KG1 (cell line): ENCODE data around the gene GH1.
"Not testable (repeated sequence)": the region's sequence is repeated elsewhere in the genome, so short reads cannot be mapped to it uniquely, and the experiment has no call there.

Experiments
- DNase-seq: peaks from one replicate; lab custom pipeline; 2025; lab: John Stamatoyannopoulos, UW

The GH1 gene

GRCh38 chr17:63926164-63926563, 7.5 kb upstream of the GH1 start:
- no peak for DNase-seq

- no peak for DNase-seq
These were observed 7.0 kb upstream of the GH1 start for GRCh38 chr17:63925615-63926014.

DNA sequence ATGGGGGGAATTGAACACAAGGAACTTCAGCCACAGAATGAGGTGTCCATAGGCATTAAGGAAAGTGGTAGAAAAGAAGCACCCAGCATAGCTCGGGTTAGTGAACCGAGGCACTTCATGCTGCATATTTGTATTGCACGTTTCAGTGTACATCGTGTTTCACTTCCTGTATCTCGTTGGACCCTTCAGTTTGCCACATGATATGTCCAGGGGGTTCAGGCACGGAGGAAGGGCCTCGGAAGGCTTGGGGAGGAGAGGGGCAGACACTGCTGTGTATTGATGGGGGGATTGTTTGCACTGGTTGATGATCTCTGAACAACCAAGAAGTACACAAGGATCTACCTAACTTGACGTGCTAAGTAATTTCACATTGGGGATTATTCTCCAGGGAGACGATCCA, 3.8 kb upstream of the GH1 start:
- not testable (repeated sequence) for DNase-seq

DNA sequence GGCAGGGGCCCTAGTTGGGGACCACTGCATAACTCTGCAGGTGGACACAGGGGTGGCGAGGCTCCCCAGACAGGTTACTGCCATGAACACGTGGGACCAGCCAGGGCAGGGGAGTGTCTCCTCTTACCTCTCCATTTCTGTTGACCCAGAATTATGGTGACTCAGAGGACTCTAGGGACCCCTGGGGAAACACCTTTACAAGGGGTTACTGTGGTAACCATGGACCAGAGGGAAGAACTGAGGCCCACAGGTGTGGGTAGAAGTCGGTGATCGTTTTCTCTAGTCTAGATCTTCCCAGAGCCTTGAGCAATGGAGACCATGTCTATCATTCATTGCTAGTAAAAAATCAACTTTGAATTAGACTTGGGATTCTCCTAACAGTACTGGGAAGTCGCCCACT, 2.1 kb upstream of the GH1 start:
- not testable (repeated sequence) for DNase-seq

- DNase-seq = not testable (repeated sequence)
These were observed 1.4 kb upstream of the GH1 start for GRCh38 chr17:63920050-63920449.

GRCh38 chr17:63919311-63919723, 678 bp upstream of the GH1 start:
- DNase-seq = no peak

- no peak for DNase-seq
These were observed 334 bp downstream of the GH1 start for GRCh38 chr17:63918305-63918704.

DNA sequence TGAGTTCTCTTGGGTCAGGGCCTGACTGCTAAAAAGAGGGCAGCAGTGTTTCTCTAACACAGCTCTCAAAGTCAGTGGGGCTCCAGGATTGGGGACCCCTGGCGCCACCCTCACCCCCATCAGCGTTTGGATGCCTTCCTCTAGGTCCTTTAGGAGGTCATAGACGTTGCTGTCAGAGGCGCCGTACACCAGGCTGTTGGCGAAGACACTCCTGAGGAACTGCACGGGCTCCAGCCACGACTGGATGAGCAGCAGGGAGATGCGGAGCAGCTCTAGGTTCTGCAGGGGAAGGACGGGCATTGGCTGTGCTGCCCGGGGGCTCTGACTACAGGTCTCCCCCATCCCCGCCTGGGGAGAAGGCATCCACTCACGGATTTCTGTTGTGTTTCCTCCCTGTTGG, 993 bp downstream of the GH1 start:
- no peak for DNase-seq

DNA sequence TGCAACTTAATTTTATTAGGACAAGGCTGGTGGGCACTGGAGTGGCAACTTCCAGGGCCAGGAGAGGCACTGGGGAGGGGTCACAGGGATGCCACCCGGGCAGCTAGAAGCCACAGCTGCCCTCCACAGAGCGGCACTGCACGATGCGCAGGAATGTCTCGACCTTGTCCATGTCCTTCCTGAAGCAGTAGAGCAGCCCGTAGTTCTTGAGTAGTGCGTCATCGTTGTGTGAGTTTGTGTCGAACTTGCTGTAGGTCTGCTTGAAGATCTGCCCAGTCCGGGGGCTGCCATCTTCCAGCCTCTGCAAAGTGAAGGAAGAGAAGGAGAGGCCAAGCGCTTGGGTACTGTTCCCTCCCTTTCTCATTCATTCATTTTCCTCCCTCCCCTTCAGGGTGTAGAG, 1.4 kb downstream of the GH1 start:
- DNase-seq = not testable (repeated sequence)

- DNase-seq = no peak
These were observed 2.0 kb downstream of the GH1 start for GRCh38 chr17:63916566-63917185.

DNA sequence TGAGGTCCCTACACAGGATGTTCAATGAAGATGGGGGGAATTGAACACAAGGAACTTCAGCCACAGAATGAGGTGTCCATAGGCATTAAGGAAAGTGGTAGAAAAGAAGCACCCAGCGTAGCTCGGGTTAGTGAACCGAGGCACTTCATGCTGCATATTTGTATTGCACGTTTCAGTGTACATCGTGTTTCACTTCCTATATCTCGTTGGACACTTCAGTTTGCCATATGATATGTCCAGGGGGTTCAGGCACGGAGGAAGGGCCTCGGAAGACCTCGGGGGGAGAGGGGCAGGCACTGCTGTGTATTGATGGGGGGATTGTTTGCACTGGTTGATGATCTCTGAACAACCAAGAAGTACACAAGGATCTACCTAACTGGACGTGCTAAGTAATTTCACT, 2.9 kb downstream of the GH1 start:
- DNase-seq = not testable (repeated sequence)

GRCh38 chr17:63914471-63914870, 4.2 kb downstream of the GH1 start:
- DNase-seq = no peak

DNA sequence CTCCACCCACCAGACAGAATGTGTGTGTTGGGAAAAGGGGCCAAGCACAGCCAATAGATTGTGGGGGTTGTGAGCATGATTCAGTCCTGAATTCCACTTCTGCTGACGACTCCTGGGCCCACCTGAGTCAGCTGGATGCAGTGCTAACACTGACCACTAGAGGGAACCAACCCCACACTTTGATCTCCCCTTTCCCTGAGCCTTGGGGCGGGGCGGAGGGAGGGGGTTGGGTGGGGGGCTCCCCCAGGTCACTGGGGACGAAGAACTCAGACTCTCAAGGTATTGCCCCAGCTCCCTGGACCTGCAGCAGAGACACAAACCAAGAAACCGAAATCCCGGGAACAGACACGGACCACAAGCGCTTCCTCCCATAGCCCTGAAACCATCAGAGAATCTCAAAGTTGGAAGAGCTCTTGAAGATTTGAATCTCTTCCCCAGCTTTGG, 7.0 kb downstream of the GH1 start:
- no peak for DNase-seq

DNA sequence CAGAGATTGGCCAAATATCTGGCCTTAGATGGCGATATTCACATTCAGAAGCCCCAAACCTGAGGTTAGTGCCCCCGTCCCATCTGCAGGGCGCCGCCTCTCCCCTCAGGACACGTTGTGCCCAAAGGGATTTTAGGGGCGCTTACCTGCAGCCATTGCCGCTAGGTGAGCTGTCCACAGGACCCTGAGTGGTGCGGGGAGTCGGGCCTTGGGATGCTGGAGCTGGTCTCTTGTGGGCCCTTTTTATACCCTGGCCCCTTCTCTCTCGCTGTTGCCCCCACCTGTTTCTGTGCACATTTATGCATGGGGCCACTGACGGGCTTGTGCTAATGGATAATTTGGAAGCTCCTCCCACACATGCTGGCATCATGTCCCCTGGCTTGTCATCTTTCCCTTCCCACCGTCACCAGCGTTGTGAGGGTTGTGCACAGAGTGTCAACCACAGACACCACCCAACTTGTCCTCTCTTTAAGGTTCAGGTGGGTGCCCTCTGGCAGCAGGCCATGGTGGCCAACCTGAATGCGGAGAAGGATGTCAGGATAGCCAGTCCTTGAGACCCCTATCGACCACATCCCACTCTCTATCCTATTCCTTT, 7.5 kb downstream of the GH1 start, which contains the start of gene CSHL1:
CSHL1 (minus strand) TSS at position 218 of the 595 bp plus-strand sequence; CDS start at position 156, 62 bp downstream.
- DNase-seq = no peak

DNA sequence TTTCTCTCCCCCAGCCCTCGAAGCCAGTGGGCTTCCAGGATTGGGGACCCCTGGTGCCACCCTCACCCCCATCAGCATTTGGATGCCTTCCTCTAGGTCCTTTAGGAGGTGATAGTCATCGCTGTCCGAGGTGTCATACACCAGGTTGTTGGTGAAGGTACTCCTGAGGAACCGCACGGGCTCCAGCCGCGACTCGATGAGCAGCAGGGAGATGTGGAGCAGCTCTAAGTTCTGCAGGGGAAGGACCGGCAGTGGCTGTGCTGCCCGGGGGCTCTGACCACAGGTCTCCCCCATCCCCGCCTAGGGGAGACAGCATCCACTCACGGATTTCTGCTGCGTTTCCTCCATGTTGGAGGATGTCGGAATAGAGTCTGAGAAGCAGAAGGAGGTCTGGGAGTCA, 8.5 kb downstream of the GH1 start:
- no peak for DNase-seq

DNA sequence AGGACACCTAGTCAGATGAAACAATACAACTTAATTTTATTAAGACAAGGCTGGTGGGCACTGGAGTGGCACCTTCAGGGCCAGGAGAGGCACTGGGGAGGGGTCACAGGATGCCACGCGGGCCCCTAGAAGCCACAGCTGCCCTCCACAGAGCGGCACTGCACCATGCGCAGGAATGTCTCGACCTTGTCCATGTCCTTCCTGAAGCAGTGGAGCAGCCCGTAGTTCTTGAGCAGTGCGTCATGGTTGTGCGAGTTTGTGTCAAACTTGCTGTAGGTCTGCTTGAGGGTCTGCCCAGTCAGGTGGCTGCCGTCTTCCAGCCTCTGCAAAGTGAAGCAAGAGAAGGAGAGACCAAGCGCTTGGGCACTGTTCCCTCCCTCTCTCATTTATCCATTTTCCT, 9.1 kb downstream of the GH1 start:
- DNase-seq = not testable (repeated sequence)

DNA sequence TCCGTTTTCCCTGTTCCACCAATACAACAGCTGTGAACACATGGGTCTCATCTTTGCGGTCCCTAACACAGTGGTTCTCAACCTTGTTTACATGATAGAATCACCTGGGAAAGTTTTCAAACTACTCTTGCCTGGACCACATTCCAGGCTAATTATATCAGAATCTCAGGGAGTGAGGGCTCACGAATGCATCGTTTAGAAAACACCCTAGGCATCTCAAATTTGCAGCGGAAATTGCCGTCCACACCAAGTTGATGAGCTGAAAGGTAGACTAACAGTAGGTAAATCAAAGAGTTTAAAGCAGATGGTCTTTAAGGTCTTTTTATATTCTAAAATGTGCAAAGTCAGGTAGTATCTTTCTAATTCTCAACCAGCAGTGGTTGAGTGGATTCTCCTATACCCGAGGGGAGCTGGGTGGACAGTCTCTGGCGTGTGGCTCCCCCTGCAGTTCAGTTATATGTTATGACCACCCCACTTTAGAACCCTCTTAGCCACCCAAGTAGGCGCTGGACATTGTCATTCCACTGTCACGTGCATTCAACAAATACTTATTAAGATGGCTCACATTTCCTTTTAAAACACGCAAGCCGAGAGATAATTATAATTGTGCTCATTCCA, 11.4 kb downstream of the GH1 start:
- not testable (repeated sequence) for DNase-seq

GRCh38 chr17:63904796-63905195, 13.8 kb downstream of the GH1 start:
- DNase-seq = not testable (repeated sequence)

- DNase-seq = not testable (repeated sequence)
These were observed 14.8 kb downstream of the GH1 start for GRCh38 chr17:63903787-63904201.

- DNase-seq = not testable (repeated sequence)
These were observed 16.7 kb downstream of the GH1 start for GRCh38 chr17:63901971-63902370.

DNA sequence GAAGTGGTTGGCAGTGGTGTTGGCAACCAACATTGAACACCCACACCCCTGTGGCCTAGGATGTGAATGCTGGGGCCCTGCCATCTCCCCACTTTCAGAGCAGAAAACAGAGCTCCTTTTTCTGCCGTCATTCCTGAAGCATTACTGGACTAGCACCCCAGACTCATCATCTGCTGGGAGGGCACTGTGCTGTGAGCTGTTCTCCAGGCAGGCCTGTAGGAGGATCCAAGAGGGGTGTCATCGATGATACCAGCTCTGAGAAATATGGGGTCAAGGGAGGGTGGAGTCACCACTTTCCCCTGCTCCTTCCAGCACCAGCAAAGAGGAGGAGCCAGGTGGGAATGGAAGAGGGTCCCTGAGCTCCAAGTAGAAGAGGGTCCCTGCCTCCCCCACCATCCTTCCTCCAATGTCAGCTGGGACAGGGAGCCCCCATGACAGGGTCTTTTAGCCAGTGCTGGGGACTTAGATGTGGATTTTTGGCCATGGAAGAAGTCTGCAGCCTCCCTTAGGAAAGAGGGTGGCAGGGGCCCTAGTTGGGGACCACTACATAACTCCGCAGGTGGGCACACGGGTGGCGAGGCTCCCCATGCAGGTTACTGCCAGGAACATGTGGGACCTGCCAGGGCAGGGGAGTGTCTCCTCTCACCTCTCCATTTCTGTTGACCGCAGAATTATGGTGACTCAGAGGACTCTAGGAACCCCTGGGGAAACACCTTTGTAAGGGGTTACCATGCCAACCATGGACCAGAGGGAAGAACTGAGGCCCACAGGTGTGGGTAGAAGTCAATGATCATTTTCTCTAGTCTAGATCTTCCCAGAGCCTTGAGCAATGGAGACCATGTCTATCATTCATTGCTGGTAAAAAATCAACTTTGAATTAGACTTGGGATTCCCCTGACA, 19.5 kb downstream of the GH1 start:
- DNase-seq = not testable (repeated sequence)
